Urinary bladder (tissue), 4 donors: ENCODE results near the gene NYAP1. TPM values are rescaled to one million over a fixed set of nuclear protein-coding genes. Genes with fewer than 3 reads are reported as not detected.
A peak's percentile ranks its signal among the peaks of the same experiment; 100 is the strongest.
"Not testable (repeated sequence)": the region's sequence is repeated elsewhere in the genome, so short reads cannot be mapped to it uniquely, and the experiment has no call there.

Experiments used
- DNase-seq: peaks from one replicate; pipeline ENCODE4 v3.0.0-alpha.2; 2015; ENCODE audit errors: extremely low spot score
- H3K27ac ChIP-seq: one replicate; pipeline ENCODE4 v1.5.1; 2013; ENCODE audit warnings: low read depth, mild to moderate bottlenecking, moderate library complexity
- H3K36me3 ChIP-seq: one replicate; pipeline ENCODE4 v1.6.1; 2013; ENCODE audit warnings: mild to moderate bottlenecking, moderate library complexity; ENCODE audit not compliant: insufficient read depth
- H3K4me1 ChIP-seq: one replicate; pipeline ENCODE4 v1.6.1; 2013; ENCODE audit warnings: mild to moderate bottlenecking, moderate library complexity; ENCODE audit not compliant: insufficient read depth
- H3K4me3 ChIP-seq: one replicate; pipeline ENCODE4 v1.5.1; 2013; ENCODE audit warnings: low read depth, low read length
- WGBS: extraction: QIAGEN DNeasy Blood & Tissue Kit; methylation state at CpG from one replicate; pipeline ENCODE4 v1.1.7; 2013; 5-methylcytosine and 5-hydroxymethylcytosine counted together
- polyA plus RNA-seq: library from polyadenylated mRNA; stranded (reverse); fragments of 200-250 nt; gene quantifications from one replicate; pipeline ENCODE4 v1.2.3, GENCODE V29; 2013
- total RNA-seq: library from RNA; depleted of rRNA; stranded (reverse); fragments of >200 nt; gene quantifications from one replicate; pipeline ENCODE4 v1.2.3, GENCODE V29; 2014
- donor health status: healthy with polysubstance abuse.
- donor health status: healthy.

Gene NYAP1
- total and polyA plus RNA-seq, 2 donors = 1.5 to 1.6 TPM

GRCh38 chr7:100519580-100519979 is 35.9 kb downstream of the NYAP1 start:
- no peak overlapping the region for H3K27ac ChIP-seq
- DNase-seq = no peak
- 87% methylated on average over 6 of the region's 6 CpGs for WGBS
- H3K36me3 ChIP-seq = no peaks in the 10 kb centered on the region
- H3K4me1 ChIP-seq = no peaks in the 10 kb centered on the region
- H3K4me3 ChIP-seq = no peak overlapping the region

GRCh38 chr7:100520138-100520537 is 36.4 kb downstream of the NYAP1 start:
- Histone ChIP-seq H3K27ac (no peak overlapping the region), H3K4me1 (no peaks in the 10 kb centered on the region), H3K4me3 (no peak overlapping the region), H3K36me3 (no peaks in the 10 kb centered on the region)
- DNase-seq = no peak
- 19% methylated on average over 1 of the region's 1 CpG for WGBS

- WGBS = 90% methylated on average over 2 of the region's 2 CpGs
- no peak overlapping the region for H3K27ac ChIP-seq
- H3K4me1 ChIP-seq = no peaks in the 10 kb centered on the region
- no peak overlapping the region for H3K4me3 ChIP-seq
- no peaks in the 10 kb centered on the region for H3K36me3 ChIP-seq
- DNase-seq = no peak
Measured at GRCh38 chr7:100521076-100521475, 37.3 kb downstream of the NYAP1 start.

- DNase-seq = not testable (repeated sequence)
Measured at GRCh38 chr7:100521909-100522593, 38.3 kb downstream of the NYAP1 start.

GRCh38 chr7:100523192-100523591 is 39.5 kb downstream of the NYAP1 start:
- not testable (repeated sequence) for H3K4me1 ChIP-seq, H3K4me3 ChIP-seq, H3K36me3 ChIP-seq, H3K27ac ChIP-seq, DNase-seq
- 92% methylated on average over 33 of the region's 34 CpGs for WGBS

More at GRCh38 chr7:100521909-100522593, 38.3 kb downstream of the NYAP1 start:
- H3K4me1 ChIP-seq, H3K36me3 ChIP-seq, H3K27ac ChIP-seq, H3K4me3 ChIP-seq: not testable (repeated sequence)
- 76% methylated on average over 2 of the region's 3 CpGs for WGBS

GRCh38 chr7:100528108-100528866 is 44.6 kb downstream of the NYAP1 start:
- 76% methylated on average over 12 of the region's 12 CpGs for WGBS
- not testable (repeated sequence) for H3K36me3 ChIP-seq, H3K4me1 ChIP-seq, H3K4me3 ChIP-seq, H3K27ac ChIP-seq, DNase-seq

- WGBS = 89% methylated on average over 14 of the region's 14 CpGs
- Histone ChIP-seq H3K4me3 (no peak overlapping the region), H3K4me1 (no peaks in the 10 kb centered on the region), H3K36me3 (no peaks in the 10 kb centered on the region), H3K27ac (no peak overlapping the region)
- DNase-seq = no peak
Measured at GRCh38 chr7:100532165-100533022, 48.7 kb downstream of the NYAP1 start.

GRCh38 chr7:100535982-100536381 is 52.3 kb downstream of the NYAP1 start:
- H3K27ac ChIP-seq, DNase-seq, H3K4me3 ChIP-seq, H3K36me3 ChIP-seq, H3K4me1 ChIP-seq: not testable (repeated sequence)
- 90% methylated on average over 9 of the region's 9 CpGs for WGBS

GRCh38 chr7:100536695-100537094 is 53.0 kb downstream of the NYAP1 start:
- H3K4me3 ChIP-seq, H3K27ac ChIP-seq, DNase-seq, H3K4me1 ChIP-seq, H3K36me3 ChIP-seq: not testable (repeated sequence)
- WGBS = 88% methylated on average over 2 of the region's 2 CpGs

GRCh38 chr7:100538348-100538653 is 54.6 kb downstream of the NYAP1 start:
- no peak for DNase-seq
- Histone ChIP-seq H3K27ac (no peak overlapping the region), H3K4me1 (no peaks in the 10 kb centered on the region), H3K36me3 (no peaks in the 10 kb centered on the region), H3K4me3 (peak overlapping the region; percentile 7)
- 8% methylated on average over 8 of the region's 8 CpGs for WGBS

GRCh38 chr7:100538654-100539435 is 55.1 kb downstream of the NYAP1 start, which contains the start of gene AGFG2:
TSS of gene AGFG2 (plus strand) at chr7:100539203. CDS start at chr7:100539347, 144 bp downstream.
- H3K27ac ChIP-seq = peak within 1 kb of the TSS; percentile 75
- H3K4me3 ChIP-seq = peak within 1 kb of the TSS; percentile 92
- WGBS = under 1% methylated on average over 60 of the region's 60 CpGs
- no peaks in the 10 kb centered on the region for H3K4me1 ChIP-seq
- H3K36me3 ChIP-seq = no peaks in the 10 kb centered on the region
- peak; percentile 99 for DNase-seq

GRCh38 chr7:100539436-100540006 is 55.8 kb downstream of the NYAP1 start:
- H3K36me3 ChIP-seq = no peaks in the 10 kb centered on the region
- H3K4me3 ChIP-seq = peak overlapping the region; percentile 92
- no peak for DNase-seq
- under 1% methylated on average over 44 of the region's 44 CpGs for WGBS
- peaks cover 1% of the 10 kb centered on the region for H3K4me1 ChIP-seq
- peak overlapping the region; percentile 75 for H3K27ac ChIP-seq
